Measurements from ENCODE around the gene SSUH2. TPM values are rescaled to one million over a fixed set of nuclear protein-coding genes. Genes with fewer than 3 reads are reported as not detected.

SSUH2 gene
- total RNA-seq, 1 experiment from 2014 or later = 0.51 TPM

GRCh38 chr3:8575364-8576104 is 69.1 kb downstream of the SSUH2 start:
- TF ChIP-seq CTCF (IDR thresholded peaks at IDR 0.05; ENCODE audit: unreplicated experiment) = no peak
- DNase-seq (ENCODE audit: unreplicated experiment) = peak; percentile 38
- Mint-ChIP-seq H3K4me3 (ENCODE audit: unreplicated experiment) (no peak overlapping the region), H3K36me3 (ENCODE audit: insufficient read depth, unreplicated experiment) (peaks cover 6% of the 10 kb centered on the region), H3K4me1 (ENCODE audit: insufficient read depth, unreplicated experiment) (peaks cover 18% of the 10 kb centered on the region), H3K27ac (ENCODE audit: low read depth, unreplicated experiment) (no peak overlapping the region), H3K9me3 (ENCODE audit: unreplicated experiment) (no peaks in the 10 kb centered on the region), H3K27me3 (ENCODE audit: insufficient read depth, unreplicated experiment) (no peaks in the 10 kb centered on the region)
- BruUV-seq (replicated peaks) = no TSS peak
- ChIA-PET POLR2A (no interaction called here), CTCF (interaction anchor here (0.7 to 1.2 kb wide), 2 partner anchors 9 to 103 kb away, joined by 3 to 5 read pairs; no protein-coding TSS in a partner anchor)
- intact Hi-C loops (cut with micrococcal nuclease) = no loop called here

GRCh38 chr3:8574670-8575322 is 69.8 kb downstream of the SSUH2 start:
- Mint-ChIP-seq H3K27ac (ENCODE audit: low read depth, unreplicated experiment) (no peak overlapping the region), H3K27me3 (ENCODE audit: insufficient read depth, unreplicated experiment) (no peaks in the 10 kb centered on the region), H3K36me3 (ENCODE audit: insufficient read depth, unreplicated experiment) (peaks cover 6% of the 10 kb centered on the region), H3K4me3 (ENCODE audit: unreplicated experiment) (no peak overlapping the region), H3K4me1 (ENCODE audit: insufficient read depth, unreplicated experiment) (peaks cover 16% of the 10 kb centered on the region), H3K9me3 (ENCODE audit: unreplicated experiment) (no peaks in the 10 kb centered on the region)
- CTCF ChIA-PET = interaction anchor here (0.7 to 1.2 kb wide), 2 partner anchors 10 to 102 kb away, joined by 3 to 5 read pairs; no protein-coding TSS in a partner anchor
- intact Hi-C loops (cut with micrococcal nuclease) = no loop called here
- no peak for DNase-seq (ENCODE audit: unreplicated experiment)
- no TSS peak for BruUV-seq (replicated peaks)
- POLR2A ChIA-PET = no interaction called here
- TF ChIP-seq CTCF (IDR thresholded peaks at IDR 0.05; ENCODE audit: unreplicated experiment) = no peak

DNA sequence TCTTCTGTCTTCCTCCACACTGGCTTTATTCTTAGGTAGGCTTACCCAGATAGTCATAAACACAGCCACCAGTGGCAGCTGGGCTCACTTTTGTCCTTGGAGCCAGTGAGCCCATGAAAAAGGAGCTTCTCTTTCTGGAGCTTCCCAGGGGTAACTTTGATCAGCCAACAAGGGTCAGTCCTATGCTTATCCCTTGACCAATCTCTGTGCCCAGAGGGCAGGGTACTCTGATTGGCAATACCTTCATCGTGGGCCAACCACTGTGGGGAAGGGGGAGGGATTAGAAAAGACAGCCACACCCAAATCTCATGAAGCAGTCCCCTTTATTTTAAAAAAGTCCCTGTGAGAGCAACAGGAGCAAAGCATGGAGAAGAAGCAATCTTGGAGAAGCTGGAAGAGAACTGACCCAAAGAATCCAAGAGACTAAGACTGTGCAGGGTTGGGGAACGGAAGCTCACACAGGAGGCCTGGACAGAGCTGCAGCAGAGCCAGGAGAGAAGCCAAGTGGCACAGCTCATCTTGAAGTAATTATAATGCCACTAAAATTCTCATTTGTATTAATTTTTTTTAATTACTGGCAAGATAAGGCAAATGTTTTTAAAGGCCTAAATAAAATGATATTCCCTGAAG is 70.4 kb downstream of the SSUH2 start:
- H3K27me3 Mint-ChIP-seq (ENCODE audit: insufficient read depth, unreplicated experiment) = no peaks in the 10 kb centered on the region
- POLR2A ChIA-PET = no interaction called here
- no peak overlapping the region for H3K4me3 Mint-ChIP-seq (ENCODE audit: unreplicated experiment)
- DNase-seq (ENCODE audit: unreplicated experiment) = no peak
- peaks cover 6% of the 10 kb centered on the region for H3K36me3 Mint-ChIP-seq (ENCODE audit: insufficient read depth, unreplicated experiment)
- intact Hi-C loops (cut with micrococcal nuclease) = no loop called here
- H3K9me3 Mint-ChIP-seq (ENCODE audit: unreplicated experiment) = no peaks in the 10 kb centered on the region
- TF ChIP-seq CTCF (IDR thresholded peaks at IDR 0.05; ENCODE audit: unreplicated experiment) = no peak
- CTCF ChIA-PET = interaction anchor here (0.7 to 1.2 kb wide), 2 partner anchors 102 to 1306 kb away, joined by 3 to 5 read pairs; no protein-coding TSS in a partner anchor
- peaks cover 9% of the 10 kb centered on the region for H3K4me1 Mint-ChIP-seq (ENCODE audit: insufficient read depth, unreplicated experiment)
- no peak overlapping the region for H3K27ac Mint-ChIP-seq (ENCODE audit: low read depth, unreplicated experiment)
- BruUV-seq (replicated peaks) = no TSS peak

- no peak for TF ChIP-seq CTCF (IDR thresholded peaks at IDR 0.05; ENCODE audit: unreplicated experiment)
- ChIA-PET POLR2A (no interaction called here), CTCF (interaction anchor here (0.7 kb wide), 1 partner anchor 131 kb away, joined by 3 read pairs; no protein-coding TSS in a partner anchor)
- DNase-seq (ENCODE audit: unreplicated experiment) = no peak
- BruUV-seq (replicated peaks) = no TSS peak
- Mint-ChIP-seq H3K4me1 (ENCODE audit: insufficient read depth, unreplicated experiment) (peaks cover 5% of the 10 kb centered on the region), H3K4me3 (ENCODE audit: unreplicated experiment) (no peak overlapping the region), H3K27ac (ENCODE audit: low read depth, unreplicated experiment) (no peak overlapping the region), H3K36me3 (ENCODE audit: insufficient read depth, unreplicated experiment) (peaks cover 6% of the 10 kb centered on the region), H3K9me3 (ENCODE audit: unreplicated experiment) (no peaks in the 10 kb centered on the region), H3K27me3 (ENCODE audit: insufficient read depth, unreplicated experiment) (no peaks in the 10 kb centered on the region)
- intact Hi-C loops (cut with micrococcal nuclease) = no loop called here
These were observed 71.2 kb downstream of the SSUH2 start for GRCh38 chr3:8573342-8573926.

Data from MCF 10A (cell line).